GM12875 (cell line): ENCODE data around the gene RAB30.

Experiments used
- H3K4me3 ChIP-seq: one replicate; pipeline ENCODE4 v1.5.1; 2011; ENCODE audit warnings: low read depth, low read length, control low read depth
- TF ChIP-seq, protein P1 (sequence below): IDR thresholded peaks from 2 replicates; pipeline ENCODE4 v1.5.1; 2011; ENCODE audit warnings: low read depth, mild to moderate bottlenecking, control low read depth, inconsistent platforms, low read length, moderate library complexity, borderline replicate concordance; ENCODE audit not compliant: insufficient read depth

RAB30 gene

DNA sequence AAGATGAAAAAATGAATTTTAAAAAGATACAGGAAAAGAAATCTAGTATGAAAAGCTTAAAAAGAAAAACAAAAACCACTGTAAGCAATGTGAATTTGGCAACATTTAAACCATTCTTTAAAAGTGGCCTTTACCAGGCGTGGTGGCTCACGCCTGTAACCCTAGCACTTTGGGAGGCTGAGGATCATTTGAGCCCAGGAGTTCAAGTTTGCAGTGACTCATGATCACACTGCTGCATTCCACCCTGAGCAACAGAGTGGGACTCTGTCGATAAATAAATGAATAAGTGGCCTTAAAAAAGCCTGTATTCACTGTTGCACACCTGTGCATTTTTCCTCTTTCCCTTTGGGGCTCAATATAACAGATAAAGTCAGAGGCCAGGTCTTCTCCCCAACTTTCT lies 69.2 kb downstream of the RAB30 start:
- TF ChIP-seq, protein P1, sequence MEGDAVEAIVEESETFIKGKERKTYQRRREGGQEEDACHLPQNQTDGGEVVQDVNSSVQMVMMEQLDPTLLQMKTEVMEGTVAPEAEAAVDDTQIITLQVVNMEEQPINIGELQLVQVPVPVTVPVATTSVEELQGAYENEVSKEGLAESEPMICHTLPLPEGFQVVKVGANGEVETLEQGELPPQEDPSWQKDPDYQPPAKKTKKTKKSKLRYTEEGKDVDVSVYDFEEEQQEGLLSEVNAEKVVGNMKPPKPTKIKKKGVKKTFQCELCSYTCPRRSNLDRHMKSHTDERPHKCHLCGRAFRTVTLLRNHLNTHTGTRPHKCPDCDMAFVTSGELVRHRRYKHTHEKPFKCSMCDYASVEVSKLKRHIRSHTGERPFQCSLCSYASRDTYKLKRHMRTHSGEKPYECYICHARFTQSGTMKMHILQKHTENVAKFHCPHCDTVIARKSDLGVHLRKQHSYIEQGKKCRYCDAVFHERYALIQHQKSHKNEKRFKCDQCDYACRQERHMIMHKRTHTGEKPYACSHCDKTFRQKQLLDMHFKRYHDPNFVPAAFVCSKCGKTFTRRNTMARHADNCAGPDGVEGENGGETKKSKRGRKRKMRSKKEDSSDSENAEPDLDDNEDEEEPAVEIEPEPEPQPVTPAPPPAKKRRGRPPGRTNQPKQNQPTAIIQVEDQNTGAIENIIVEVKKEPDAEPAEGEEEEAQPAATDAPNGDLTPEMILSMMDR: no peak
- no peak overlapping the region for H3K4me3 ChIP-seq

DNA sequence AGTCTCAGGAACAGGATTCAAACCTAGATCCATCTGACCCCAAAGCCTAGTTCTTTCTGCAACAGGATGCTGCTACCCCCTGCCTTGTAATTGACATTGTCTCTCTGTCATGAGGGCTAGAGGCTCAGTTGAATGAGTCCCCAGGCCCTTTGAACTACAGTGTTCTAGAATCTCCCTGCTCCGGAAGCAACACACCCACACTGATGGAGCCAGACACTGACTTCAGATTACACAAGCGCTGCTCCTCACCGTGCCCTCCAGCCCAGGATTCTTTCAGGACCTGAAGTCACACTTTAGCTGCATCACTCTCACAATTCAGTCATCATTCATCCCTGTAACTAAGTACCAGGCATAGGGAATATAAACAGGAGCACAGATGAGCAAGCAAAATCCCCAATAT lies 69.6 kb downstream of the RAB30 start:
- TF ChIP-seq, protein P1: no peak
- H3K4me3 ChIP-seq: no peak overlapping the region

DNA sequence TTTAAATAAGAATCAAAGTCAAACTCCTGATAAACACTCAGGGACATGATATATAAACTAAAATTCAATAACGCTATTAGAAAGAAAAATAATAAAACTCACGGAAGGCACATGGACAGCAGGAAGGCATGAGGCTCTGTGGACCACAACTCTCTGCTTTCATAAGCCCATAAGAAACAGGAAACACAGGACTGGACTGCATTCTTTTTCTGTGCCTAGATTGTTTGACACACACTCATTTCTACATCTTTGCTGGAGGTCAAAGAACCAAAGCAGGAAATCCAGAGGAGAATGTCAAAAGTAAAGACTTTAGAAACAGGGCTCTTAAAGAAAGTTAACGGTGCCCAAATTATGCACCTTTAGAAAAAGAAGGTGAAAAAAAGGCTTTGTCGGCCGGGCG lies 71.3 kb downstream of the RAB30 start:
- TF ChIP-seq, protein P1: no peak
- no peak overlapping the region for H3K4me3 ChIP-seq

DNA sequence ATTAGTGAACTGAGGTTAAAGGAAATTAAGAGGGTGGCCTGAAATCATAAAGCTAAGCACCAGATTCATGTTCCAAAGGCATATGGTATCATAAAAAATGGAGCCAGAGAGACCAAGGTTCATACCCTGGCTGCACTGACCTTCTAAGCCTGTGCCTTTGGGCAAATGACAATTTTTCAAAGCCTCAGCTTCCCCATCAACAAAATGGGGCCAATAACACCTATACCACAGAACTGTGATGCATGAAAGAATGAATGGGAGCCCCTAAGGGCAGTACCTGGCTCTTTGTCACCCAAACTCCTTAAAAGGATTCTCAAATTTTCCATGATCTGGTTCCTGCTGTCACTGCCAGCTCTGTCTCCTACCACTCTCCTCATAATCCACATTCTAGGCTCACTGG lies 72.5 kb downstream of the RAB30 start:
- TF ChIP-seq, protein P1: no peak
- no peak overlapping the region for H3K4me3 ChIP-seq

DNA sequence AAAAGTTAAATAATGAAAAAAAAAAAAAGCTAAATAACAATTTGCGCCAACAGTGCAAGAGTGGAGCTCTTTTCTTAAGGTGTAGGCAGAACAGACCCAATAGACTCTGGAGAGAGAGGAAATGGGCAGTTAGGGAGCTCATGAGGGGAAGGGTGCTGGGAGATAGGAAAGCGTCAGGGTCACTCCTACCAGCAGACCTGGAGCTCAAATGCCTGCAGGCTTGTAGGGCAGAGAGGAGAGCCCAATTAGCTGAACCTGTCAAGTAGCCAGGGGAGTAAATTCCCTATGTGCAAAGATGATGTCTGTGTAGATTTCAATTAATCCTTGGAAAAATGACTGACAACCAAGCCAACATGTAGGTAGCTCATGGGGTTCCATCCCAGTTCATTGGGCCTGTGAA lies 73.0 kb downstream of the RAB30 start:
- TF ChIP-seq, protein P1: no peak
- H3K4me3 ChIP-seq: no peak overlapping the region

DNA sequence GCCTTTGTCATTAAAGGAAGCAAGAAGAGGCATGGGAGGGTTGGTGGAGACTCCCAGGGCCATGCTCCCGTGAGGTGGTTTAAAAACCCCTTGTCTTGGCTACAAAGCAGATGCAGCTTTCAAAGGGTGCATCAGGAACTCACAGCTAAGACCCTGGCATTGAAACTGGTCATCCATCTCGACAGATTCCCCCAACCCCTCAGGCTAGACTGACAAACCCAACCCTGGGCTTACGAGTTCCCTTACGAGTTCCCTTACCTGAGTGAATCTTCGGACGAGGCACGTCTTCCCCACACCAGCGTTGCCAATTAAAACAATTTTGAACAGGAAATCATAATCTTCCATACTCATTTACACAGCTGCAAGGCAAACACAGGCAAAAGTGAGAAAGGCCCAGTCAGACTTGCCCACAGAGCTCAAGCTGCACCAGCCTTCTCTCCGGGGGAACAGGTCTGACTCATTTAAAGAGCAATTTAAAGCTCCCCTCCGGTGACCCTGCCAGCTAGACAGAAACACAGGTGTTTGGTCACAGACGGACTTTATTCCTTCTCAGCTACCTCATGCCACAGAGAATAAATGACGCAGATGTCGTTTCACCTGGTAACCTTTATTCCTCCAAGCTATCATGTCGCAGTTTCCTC lies 74.6 kb downstream of the RAB30 start:
- TF ChIP-seq, protein P1: no peak
- H3K4me3 ChIP-seq: no peak overlapping the region

DNA sequence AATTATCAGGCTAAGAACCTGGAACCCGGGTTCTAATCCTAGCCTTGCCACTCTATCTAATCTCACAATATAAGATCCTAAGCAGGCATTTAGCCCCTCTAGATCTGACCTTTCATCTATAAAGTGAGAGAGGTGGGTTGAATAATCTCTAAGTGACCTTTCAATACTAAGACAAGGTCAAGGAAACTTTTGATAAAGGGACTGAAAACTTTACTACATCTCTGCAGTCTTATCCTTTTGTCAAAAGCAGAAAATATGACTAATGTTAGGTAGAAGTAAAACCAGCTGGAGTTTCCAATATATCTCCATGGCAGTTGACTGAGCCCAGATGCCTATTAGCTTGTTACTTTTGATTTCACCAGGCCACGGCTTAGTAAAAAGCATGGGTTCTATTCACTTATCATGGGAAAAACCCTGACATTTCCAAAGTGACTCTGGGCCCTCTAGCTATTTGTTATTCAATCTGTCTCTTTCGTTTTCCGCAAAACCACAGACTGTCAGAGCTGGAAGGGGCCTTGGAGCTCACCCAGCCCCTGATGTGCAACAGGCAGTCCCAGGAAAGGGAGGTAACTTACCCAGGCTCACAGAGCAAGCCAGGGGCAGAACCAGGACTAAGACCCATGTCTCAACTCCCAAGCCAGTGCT lies 75.8 kb downstream of the RAB30 start:
- TF ChIP-seq, protein P1: no peak
- H3K4me3 ChIP-seq: no peak overlapping the region
